ENCODE data around the gene TMEM145.

DNA sequence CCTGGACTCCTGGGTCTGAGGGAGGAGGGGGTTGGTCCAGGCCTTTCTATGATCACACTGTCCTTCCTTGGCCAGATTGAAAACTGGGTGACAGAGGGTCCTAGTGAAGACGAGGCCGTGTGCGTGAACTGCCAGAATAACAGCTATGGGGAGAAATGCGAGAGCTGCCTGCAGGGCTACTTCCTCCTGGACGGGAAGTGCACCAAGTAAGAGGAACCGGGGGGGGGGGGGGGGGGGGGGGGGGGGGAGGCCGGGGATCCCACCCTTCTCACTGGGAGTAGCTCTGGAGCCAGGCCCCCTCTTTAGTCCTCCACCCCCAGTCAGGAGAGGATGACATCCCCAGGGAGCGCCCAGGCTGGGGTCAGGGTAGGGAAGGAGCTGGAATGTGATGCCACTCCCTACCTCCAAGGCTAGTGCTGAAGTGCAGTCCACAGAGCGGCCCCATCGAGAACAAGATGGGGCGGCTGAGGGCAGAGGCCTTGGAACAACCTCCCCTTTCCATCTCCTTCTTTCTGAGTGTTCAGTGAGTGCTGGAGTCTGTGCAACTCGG, 57.6 kb downstream of the TMEM145 start:
- TF ChIP-seq ZFP30 (CRISPR knock-in tag; IDR thresholded peaks at IDR 0.05) (no peak), ZFP3 (CRISPR knock-in tag; IDR thresholded peaks at IDR 0.05) (no peak), ARNTL (CRISPR knock-in tag; IDR thresholded peaks at IDR 0.05; ENCODE audit: borderline replicate concordance, low read depth) (no peak), ZC3H10 (CRISPR knock-in tag; IDR thresholded peaks at IDR 0.05) (no peak)
